ENCODE data around the gene RPS8. TPM values are rescaled to one million over a fixed set of nuclear protein-coding genes. Genes with fewer than 3 reads are reported as not detected.

RPS8 gene
- total RNA-seq = 1,943 and 2,370 TPM in 2 replicates

GRCh38 chr1:44775078-44775929, at the start of gene RPS8:
Gene RPS8 (plus strand): TSS chr1:44775540. CDS start chr1:44775597, 57 bp downstream.

GRCh38 chr1:44730741-44731512, 44.4 kb upstream of the RPS8 start, which contains the start of gene RNU5D-1:
Gene RNU5D-1 (minus strand): TSS chr1:44731170.

GRCh38 chr1:44739307-44740178, 35.8 kb upstream of the RPS8 start, which contains the start of gene KIF2C:
Gene KIF2C (plus strand): TSS chr1:44739837. CDS start chr1:44739933, 96 bp downstream.

GRCh38 chr1:44788120-44788860, 12.9 kb downstream of the RPS8 start, which contains the start of gene BEST4:
Gene BEST4 (minus strand): TSS chr1:44788170. CDS start chr1:44787705, 465 bp downstream.

GRCh38 chr1:44799770-44800584, 24.6 kb downstream of the RPS8 start, which contains the start of gene PLK3:
Gene PLK3 (plus strand): TSS chr1:44800377. CDS start chr1:44800464, 87 bp downstream.

GRCh38 chr1:44806704-44807363, 31.5 kb downstream of the RPS8 start, which contains the start of gene DYNLT4:
Gene DYNLT4 (minus strand): TSS chr1:44807351. CDS start chr1:44806668, 683 bp downstream.

GRCh38 chr1:44808063-44808937, 33.0 kb downstream of the RPS8 start, which contains the start of gene BTBD19:
Gene BTBD19 (plus strand): TSS chr1:44808523. CDS start chr1:44808821, 298 bp downstream.

Other genes with a start within 250 kb of the RPS8 start
- gene TMEM53, start 101.1 kb upstream of the RPS8 start, total RNA-seq = 3.2 and 5.0 TPM in 2 replicates
- 0.46 TPM in 1 of 2 replicates, not detected in the other for gene ARMH1, start 100.8 kb upstream of the RPS8 start, total RNA-seq
- gene RNU5D-1, start 44.4 kb upstream of the RPS8 start, total RNA-seq = not detected in 2 replicates
- 31.2 and 35.3 TPM in 2 replicates for gene KIF2C, start 35.7 kb upstream of the RPS8 start, total RNA-seq
- gene BEST4, start 12.6 kb downstream of the RPS8 start, total RNA-seq = 0.32 TPM in 1 of 2 replicates, not detected in the other
- gene PLK3, start 24.8 kb downstream of the RPS8 start, total RNA-seq = 18.5 and 32.2 TPM in 2 replicates
- gene DYNLT4, start 31.8 kb downstream of the RPS8 start, total RNA-seq = not detected in 2 replicates
- 8.1 and 8.2 TPM in 2 replicates for gene BTBD19, start 33.0 kb downstream of the RPS8 start, total RNA-seq
- gene PTCH2, start 67.7 kb downstream of the RPS8 start, total RNA-seq = 0.30 TPM in 1 of 2 replicates, not detected in the other
- 51.0 and 55.5 TPM in 2 replicates for gene EIF2B3, start 211.1 kb downstream of the RPS8 start, total RNA-seq
- 16.9 and 22.3 TPM in 2 replicates for gene HECTD3, start 235.8 kb downstream of the RPS8 start, total RNA-seq
- gene UROD, start 236.7 kb downstream of the RPS8 start, total RNA-seq = 223 and 329 TPM in 2 replicates

Measured in epithelial cell of umbilical artery (primary cell).